ENCODE results near the gene LTO1.

DNA sequence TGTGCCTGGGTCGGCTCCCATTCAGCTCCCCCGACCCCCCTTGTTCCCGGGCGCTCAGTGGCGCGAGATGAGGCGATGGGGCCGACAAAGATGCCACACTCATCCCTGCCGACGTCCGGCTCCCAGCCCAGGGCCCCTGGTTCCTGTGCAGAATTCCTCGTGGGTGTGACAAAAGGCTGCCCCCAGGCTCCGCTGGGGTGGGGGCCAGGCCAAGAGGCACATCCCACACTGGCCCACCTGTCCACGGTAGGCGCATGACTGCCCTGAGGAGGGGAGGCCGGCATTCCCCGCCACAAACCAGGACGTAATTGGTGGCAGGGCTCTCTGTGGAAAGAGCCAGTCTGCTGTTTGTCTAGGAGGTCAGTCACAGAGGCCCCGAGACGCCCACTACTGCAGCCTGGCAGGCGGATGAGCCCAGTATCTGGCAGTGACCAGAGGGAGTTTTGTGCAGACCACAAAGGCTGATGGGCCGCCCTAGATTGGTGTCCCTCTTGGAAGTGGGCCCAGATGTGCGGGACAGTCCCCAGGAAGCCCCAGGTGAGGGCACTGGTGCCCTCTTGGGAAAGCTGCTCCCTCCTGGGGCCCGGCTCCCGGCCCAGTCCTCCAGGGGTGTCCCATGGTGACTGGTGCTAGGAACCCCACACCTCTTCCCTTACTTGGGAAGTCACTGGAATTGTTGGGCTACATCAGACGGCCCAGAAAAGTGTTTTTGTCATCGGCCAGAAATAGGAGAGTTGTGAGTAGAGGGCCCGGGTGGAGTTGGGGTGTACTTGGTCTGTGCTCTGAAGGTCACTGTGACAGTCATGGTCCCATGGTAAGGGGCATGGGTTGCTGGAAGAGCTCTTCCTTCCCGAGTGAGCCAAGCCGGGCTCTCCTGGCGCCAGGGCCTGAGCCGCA is 28.4 kb downstream of the LTO1 start:
- no peak for TF ChIP-seq POLR2A (IDR thresholded peaks at IDR 0.05)
- TF ChIP-seq, protein P1, sequence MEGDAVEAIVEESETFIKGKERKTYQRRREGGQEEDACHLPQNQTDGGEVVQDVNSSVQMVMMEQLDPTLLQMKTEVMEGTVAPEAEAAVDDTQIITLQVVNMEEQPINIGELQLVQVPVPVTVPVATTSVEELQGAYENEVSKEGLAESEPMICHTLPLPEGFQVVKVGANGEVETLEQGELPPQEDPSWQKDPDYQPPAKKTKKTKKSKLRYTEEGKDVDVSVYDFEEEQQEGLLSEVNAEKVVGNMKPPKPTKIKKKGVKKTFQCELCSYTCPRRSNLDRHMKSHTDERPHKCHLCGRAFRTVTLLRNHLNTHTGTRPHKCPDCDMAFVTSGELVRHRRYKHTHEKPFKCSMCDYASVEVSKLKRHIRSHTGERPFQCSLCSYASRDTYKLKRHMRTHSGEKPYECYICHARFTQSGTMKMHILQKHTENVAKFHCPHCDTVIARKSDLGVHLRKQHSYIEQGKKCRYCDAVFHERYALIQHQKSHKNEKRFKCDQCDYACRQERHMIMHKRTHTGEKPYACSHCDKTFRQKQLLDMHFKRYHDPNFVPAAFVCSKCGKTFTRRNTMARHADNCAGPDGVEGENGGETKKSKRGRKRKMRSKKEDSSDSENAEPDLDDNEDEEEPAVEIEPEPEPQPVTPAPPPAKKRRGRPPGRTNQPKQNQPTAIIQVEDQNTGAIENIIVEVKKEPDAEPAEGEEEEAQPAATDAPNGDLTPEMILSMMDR (IDR thresholded peaks at IDR 0.05) = no peak

Measured in esophagus squamous epithelium (tissue), 4 donors.